SJCRH30 (cell line): ENCODE results near the gene ABCF1. TPM values are rescaled to one million over a fixed set of nuclear protein-coding genes. Genes with fewer than 3 reads are reported as not detected.

Source experiments
- DNase-seq, 2 experiments: peaks; one replicate each; pipeline ENCODE4 v3.0.0-alpha.2; 2015 to 2020
- H3K27ac ChIP-seq: fragments of 250-450 bp; sonication (Bioruptor Pico); 2 replicates; pipeline ENCODE4 v1.5.1; 2020; ENCODE audit warnings: mild to moderate bottlenecking, moderate library complexity
- H3K27me3 ChIP-seq: fragments of 250-450 bp; sonication (Bioruptor Pico); 2 replicates; pipeline ENCODE4 v1.5.1; 2020; ENCODE audit warnings: mild to moderate bottlenecking, moderate library complexity
- H3K36me3 ChIP-seq: fragments of 250-450 bp; sonication (Bioruptor Pico); 2 replicates; pipeline ENCODE4 v1.5.1; 2020; ENCODE audit warnings: mild to moderate bottlenecking, moderate library complexity
- H3K4me1 ChIP-seq: fragments of 250-450 bp; sonication (Bioruptor Pico); 2 replicates; pipeline ENCODE4 v1.5.1; 2020; ENCODE audit warnings: mild to moderate bottlenecking, moderate library complexity
- H3K4me3 ChIP-seq: fragments of 250-450 bp; sonication (Bioruptor Pico); 2 replicates; pipeline ENCODE4 v1.5.1; 2020; ENCODE audit warnings: mild to moderate bottlenecking, moderate library complexity
- H3K9me3 ChIP-seq: fragments of 250-450 bp; sonication (Bioruptor Pico); replicated peaks from 2 replicates; pipeline ENCODE4 v1.5.1; 2020; ENCODE audit warnings: mild to moderate bottlenecking, moderate library complexity
- total RNA-seq: library from RNA; depleted of rRNA; stranded (reverse); fragments of >200 nt; shearing (Covaris generic); gene quantifications from 2 replicates; pipeline ENCODE4 v1.2.3, GENCODE V29; 2014

The ABCF1 gene
- total RNA-seq, 1 experiment from 2014 or later: 74.7 TPM

DNA sequence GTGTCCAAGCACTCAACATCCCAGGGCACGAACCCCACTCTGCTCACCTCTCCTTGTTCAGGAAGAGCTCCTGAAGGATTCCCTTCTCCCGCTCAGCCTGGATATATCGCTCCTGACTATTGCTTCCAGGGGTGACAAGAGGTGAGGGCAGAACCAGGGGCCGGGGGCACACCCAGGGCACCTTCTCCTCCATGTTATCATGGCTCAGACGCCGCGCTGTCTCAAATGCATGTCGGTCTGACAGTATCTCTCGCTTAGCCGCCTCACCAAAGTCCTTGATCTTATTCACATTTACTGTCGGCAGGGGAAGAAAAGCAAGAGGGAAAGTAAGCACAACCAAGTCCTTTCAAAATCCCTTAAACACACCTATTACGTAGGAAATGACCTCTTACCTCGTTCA is 32.7 kb downstream of the ABCF1 start:
- no peak overlapping the region for H3K27ac ChIP-seq
- H3K4me3 ChIP-seq: no peak overlapping the region
- H3K4me1 ChIP-seq: no peaks in the 10 kb centered on the region
- no peak for DNase-seq
- H3K27me3 ChIP-seq: no peaks in the 10 kb centered on the region
- no peaks in the 10 kb centered on the region for H3K9me3 ChIP-seq
- peaks cover 89% of the 10 kb centered on the region for H3K36me3 ChIP-seq

DNA sequence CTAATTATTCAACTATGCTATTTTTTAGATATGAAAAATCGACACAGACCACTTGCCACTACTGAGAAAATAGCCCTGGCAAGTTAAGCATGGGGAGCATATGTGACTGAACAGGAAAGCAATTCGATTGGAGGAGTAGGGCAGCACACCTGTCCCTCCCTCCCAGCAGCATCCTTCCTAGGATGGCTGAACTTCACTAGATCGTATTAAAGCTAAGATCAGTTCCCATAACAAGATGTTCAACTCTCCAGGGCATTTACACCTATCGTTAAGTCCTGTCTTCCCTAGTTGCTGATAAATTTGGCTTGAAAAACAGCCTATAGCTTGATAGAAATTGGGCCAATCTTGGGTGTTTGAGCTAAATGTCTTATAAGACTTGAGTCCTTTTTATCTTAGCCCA is 38.8 kb downstream of the ABCF1 start:
- Histone ChIP-seq H3K27ac (no peak overlapping the region), H3K36me3 (peaks cover 54% of the 10 kb centered on the region), H3K27me3 (no peaks in the 10 kb centered on the region), H3K4me1 (peaks cover 4% of the 10 kb centered on the region; the same call in 1 of the 2 replicates), H3K4me3 (no peak overlapping the region), H3K9me3 (no peaks in the 10 kb centered on the region)
- DNase-seq: no peak

DNA sequence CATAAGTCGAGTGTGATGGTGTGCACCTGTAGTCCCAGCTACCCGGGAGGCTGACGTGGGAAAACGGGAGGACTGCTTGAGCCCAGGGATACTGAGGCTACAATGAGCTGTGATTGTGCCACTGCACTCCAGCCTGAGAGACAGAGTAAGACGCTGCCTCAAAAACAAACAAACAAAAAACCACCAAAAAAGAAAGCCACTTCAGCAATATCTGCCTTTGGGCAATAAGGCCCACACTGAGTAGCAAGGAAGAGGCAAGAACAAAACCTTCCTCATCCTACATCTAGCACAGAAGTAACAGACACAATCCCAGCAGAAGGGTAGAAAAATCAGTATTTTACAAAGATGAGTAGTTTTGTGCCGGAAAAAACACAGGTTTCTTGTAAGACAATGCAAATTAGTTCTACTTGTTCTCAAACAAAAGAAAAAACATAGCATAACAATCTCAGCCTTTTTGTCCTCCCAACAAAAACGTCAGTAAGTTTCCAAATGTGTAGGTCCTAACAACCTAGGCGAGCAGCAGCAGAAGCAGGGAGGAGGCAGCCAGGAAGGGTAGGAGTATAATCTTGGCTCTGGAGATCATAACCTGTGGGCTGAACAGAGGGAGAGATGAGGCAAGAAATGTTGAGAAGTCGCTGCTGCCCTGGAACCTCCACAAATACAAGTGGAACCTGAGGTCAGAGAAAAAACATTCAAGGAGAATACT is 40.1 kb downstream of the ABCF1 start:
- Histone ChIP-seq H3K9me3 (no peaks in the 10 kb centered on the region), H3K4me3 (no peak overlapping the region), H3K4me1 (peaks cover 4% of the 10 kb centered on the region; the same call in 1 of the 2 replicates), H3K27ac (no peak overlapping the region), H3K36me3 (peaks cover 54% of the 10 kb centered on the region), H3K27me3 (no peaks in the 10 kb centered on the region)
- no peak for DNase-seq

DNA sequence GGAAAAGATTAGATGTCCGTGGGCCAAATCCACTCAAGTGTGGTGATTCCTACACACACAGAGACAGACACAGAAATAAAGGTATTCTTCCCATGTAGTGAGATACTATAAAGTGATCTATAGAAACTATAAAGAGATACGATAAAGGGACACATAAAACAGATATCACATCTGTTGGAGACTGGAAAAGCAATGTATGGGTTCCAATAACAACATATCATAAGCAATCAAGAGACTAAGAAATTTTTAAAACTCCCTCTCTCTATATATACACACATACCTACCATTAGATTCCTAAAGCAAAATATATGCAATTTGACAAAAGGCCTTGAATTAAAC is 40.6 kb downstream of the ABCF1 start:
- no peak overlapping the region for H3K27ac ChIP-seq
- no peaks in the 10 kb centered on the region for H3K9me3 ChIP-seq
- peaks cover 4% of the 10 kb centered on the region; the same call in 1 of the 2 replicates for H3K4me1 ChIP-seq
- H3K4me3 ChIP-seq: no peak overlapping the region
- DNase-seq: no peak
- H3K36me3 ChIP-seq: peaks cover 54% of the 10 kb centered on the region
- no peaks in the 10 kb centered on the region for H3K27me3 ChIP-seq

DNA sequence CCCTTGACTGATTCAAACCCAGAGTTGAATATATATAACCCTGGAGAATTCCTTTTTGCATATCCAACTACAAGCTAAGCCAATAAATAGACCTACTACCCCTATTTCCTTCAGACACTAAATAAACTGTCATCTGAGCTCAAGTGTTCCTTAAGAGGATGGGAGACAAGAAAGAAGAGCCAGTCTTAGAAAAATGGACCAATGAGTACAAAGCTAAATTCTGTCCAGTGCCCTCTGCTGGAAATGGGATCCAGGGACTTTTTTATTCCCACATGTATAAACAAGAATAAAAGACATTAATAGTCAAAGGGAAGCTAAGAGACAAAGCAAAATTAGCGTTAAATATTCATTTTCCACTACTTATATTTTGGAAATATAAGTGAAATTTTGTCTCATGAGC is 41.0 kb downstream of the ABCF1 start:
- H3K27me3 ChIP-seq: no peaks in the 10 kb centered on the region
- no peak for DNase-seq
- peaks cover 51% of the 10 kb centered on the region for H3K36me3 ChIP-seq
- peaks cover 4% of the 10 kb centered on the region; the same call in 1 of the 2 replicates for H3K4me1 ChIP-seq
- H3K27ac ChIP-seq: no peak overlapping the region
- no peak overlapping the region for H3K4me3 ChIP-seq
- no peaks in the 10 kb centered on the region for H3K9me3 ChIP-seq

DNA sequence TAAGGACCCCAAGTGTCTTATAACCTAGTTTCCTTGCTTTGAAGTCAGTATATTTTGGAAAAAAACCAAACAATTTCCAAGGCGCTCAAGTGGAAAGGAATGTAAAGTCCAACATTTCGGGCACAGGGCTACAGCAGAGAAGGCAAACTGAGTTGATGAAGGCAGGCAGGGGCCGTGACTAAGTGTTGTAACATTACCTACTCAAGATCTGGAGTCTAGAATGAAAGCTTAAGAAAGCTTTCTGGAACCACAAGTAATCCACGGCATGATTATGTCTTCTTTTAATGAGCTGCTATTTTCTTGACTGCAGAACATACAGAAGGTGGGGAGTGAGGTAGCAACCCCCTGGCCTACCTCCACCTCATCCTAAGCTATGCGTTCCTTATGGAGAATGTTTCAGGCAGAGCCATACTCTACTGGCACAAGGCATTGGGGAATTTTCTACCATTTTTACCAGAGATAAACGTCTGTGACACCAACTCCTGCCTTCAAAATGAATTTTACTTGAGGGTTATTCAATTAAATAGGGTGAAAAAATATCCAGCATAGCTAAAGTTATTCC is 41.5 kb downstream of the ABCF1 start:
- Histone ChIP-seq H3K4me1 (peaks cover 4% of the 10 kb centered on the region; the same call in 1 of the 2 replicates), H3K36me3 (peaks cover 46% of the 10 kb centered on the region), H3K27ac (no peak overlapping the region), H3K9me3 (no peaks in the 10 kb centered on the region), H3K27me3 (no peaks in the 10 kb centered on the region), H3K4me3 (no peak overlapping the region)
- no peak for DNase-seq

DNA sequence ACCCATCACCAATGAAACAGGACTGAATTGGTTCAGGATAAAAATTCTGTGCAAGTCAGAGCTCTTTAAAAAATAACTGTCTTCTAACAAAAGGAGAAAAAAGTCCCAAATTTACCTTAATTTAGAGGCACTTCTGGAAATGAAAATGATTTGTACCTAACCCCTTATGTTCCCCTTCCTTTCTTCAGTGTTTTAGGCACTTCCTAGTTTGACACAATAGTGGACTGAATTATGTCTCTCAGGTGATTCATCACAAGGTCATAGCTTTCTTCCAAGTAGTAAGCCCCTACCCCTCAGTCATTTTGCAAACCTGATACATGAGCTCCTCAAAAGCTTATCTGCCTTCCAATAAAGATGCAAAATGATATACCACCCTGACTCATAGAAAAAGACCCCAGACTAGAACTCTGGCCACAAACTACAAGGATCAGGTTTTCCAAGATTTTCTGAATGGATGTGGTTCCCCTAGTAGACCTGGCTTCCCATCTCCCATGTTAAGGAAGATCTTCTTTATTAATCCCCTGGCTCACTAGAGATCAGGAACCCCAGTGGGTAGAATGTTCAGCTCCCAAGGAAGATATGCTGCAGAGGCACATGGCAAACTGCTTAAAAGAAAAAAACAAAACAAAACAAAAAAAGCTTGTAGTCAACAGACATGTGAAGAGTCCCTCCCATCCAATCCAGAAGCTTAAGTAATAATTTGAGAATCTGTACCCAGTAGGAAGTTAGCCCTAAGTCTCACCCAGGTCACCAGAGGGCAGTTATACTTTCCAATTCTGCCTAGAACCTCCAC is 42.2 kb downstream of the ABCF1 start:
- Histone ChIP-seq H3K27me3 (no peaks in the 10 kb centered on the region), H3K9me3 (no peaks in the 10 kb centered on the region), H3K4me3 (no peak overlapping the region), H3K27ac (no peak overlapping the region), H3K36me3 (peaks cover 42% of the 10 kb centered on the region), H3K4me1 (peaks cover 4% of the 10 kb centered on the region; the same call in 1 of the 2 replicates)
- DNase-seq: no peak

DNA sequence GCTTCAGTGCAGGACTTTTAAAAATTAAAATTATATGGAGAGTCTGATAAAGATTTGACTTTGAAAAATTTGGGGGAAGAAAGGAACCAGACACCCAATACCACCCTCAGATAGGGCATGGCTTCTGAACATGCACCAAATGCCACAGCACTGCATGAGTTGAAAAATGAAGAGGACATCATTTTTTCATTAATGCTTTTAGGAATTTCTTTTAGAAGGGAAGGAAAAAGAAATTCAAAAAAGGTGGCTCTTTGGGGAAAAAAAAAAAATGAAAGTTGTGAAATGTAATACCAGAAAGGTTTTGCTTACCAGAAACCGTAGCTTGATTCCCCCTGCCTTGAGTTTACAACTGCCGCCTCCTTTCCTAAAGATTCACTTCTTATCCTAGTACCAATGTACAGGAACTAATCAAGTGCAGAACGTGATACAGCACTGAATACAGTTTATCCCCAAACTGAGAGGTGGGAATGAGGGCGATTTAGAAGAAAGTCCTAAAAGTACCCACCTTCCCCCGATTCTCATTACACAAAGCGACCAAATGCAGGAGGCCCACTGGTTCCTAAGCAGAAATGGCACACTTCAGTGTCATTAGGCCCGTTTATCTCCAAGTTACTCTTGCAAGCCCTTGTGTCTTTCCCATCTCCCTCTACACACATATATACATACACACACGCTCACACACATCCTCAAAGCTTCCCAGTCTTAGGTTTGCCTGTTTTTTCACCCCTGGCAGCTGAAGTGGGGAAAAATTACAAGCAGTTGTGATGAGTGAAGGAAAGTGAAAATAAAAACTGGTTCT is 43.0 kb downstream of the ABCF1 start:
- H3K27ac ChIP-seq: no peak overlapping the region
- peaks cover 4% of the 10 kb centered on the region; the same call in 1 of the 2 replicates for H3K4me1 ChIP-seq
- no peaks in the 10 kb centered on the region for H3K9me3 ChIP-seq
- H3K36me3 ChIP-seq: peaks cover 34% of the 10 kb centered on the region
- H3K4me3 ChIP-seq: peak overlapping the region; percentile 75; the same call in 1 of the 2 replicates
- no peaks in the 10 kb centered on the region for H3K27me3 ChIP-seq
- no peak for DNase-seq

DNA sequence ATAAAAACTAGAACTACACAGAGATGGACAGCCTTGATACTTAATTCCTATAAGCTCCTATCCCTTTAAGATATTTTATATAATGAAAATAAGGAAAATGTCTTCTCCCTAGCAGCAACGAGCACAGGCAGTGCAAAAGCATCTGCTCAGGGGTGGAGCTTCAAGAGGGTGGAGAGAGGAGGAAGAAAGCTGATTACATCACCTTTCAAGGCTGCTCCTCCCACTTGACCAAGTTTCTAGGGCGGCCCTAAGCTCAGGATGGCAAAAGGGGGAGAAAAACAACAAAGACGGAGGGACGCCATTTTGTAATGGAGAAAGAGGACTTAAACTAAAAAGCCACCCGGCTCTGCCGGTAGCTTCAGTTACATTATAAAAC is 43.6 kb downstream of the ABCF1 start:
- DNase-seq: peak; percentile 90 to 96
- Histone ChIP-seq H3K4me1 (peaks cover 4% of the 10 kb centered on the region; the same call in 1 of the 2 replicates), H3K27ac (peak overlapping the region; percentile 98), H3K27me3 (no peaks in the 10 kb centered on the region), H3K4me3 (peak overlapping the region; percentile 75), H3K9me3 (no peaks in the 10 kb centered on the region), H3K36me3 (peaks cover 29% of the 10 kb centered on the region)

DNA sequence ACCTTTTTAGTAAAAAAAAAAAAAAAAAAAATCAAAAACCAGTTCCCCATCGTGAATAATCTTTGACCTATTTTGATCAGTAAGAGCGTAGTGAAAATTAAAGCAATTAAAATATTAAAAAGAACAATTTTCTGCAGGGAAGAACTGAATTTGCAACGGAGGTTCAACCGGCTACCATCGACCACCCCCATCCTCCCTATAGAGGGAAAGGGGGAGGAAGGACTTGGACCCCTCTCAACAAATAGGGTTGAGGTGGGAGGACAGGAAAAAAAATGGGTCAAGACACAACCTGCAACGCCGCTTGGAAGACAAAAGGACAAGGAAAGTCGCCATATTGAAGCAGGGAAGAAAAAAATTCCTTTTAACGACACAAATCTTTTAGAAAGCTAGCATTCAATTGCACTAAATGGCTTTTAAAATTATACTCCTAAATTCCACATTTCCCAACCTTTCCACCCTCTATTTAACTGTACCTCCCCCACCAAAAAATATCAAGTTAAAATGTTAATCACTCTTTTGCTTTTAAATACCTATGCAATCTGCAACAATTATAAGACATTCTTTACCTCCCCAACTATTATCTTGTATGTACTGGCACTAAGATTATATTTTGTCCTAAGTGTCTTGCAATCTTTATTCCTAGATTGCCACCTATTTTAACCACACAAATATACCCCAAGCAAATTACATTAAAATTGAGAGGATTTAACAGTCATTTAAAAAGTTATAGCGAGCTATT is 44.1 kb downstream of the ABCF1 start:
- peak; percentile 58 to 77 for DNase-seq
- Histone ChIP-seq H3K36me3 (peaks cover 29% of the 10 kb centered on the region), H3K27ac (peak overlapping the region; percentile 98), H3K4me3 (peak overlapping the region; percentile 75), H3K4me1 (peaks cover 4% of the 10 kb centered on the region; the same call in 1 of the 2 replicates), H3K27me3 (no peaks in the 10 kb centered on the region), H3K9me3 (no peaks in the 10 kb centered on the region)

DNA sequence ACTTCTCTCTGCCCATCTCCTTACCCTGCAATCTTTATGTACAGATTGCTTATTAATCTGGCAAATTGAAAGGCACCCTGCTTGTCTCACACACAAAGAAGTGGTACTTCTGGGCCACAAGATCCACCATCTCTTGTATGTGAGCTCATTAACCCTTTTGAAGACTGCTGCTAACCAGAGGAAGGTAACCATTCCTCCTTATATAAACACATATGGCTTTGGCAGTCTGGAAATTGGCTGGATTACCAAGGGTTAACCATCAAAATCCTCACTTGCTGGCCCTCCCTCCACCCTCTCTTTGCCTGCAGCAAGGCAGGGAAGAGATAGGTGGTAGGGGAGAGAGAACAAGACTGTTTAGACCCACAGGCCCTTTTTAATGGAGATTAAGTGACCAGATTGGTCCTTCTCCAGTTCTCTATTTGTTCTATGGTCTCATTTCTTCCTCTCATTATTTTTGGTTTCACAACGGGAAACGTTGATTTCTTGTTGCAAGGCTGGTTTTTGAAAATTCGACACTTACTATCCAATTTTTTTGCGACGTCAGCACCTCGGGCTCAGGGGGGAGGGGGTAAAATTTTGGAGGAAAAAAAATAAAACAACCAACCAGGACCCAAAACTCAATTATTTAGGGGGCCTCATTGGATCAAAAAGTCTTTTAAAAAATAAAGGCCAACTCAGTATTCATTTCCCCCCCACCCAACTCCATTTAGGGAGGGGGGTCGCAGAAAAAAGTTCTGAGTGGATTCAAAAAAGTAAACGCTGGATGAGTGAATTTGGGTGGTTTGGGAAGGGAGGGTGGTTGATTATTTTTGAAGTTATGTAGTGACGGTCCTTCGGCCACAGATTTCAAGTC is 44.9 kb downstream of the ABCF1 start:
- Histone ChIP-seq H3K27ac (peak overlapping the region; percentile 98), H3K4me1 (peaks cover 4% of the 10 kb centered on the region; the same call in 1 of the 2 replicates), H3K4me3 (peak overlapping the region; percentile 75), H3K9me3 (no peaks in the 10 kb centered on the region), H3K27me3 (no peaks in the 10 kb centered on the region), H3K36me3 (peaks cover 29% of the 10 kb centered on the region)
- peak in 1 of 2 experiments; percentile 48 for DNase-seq

DNA sequence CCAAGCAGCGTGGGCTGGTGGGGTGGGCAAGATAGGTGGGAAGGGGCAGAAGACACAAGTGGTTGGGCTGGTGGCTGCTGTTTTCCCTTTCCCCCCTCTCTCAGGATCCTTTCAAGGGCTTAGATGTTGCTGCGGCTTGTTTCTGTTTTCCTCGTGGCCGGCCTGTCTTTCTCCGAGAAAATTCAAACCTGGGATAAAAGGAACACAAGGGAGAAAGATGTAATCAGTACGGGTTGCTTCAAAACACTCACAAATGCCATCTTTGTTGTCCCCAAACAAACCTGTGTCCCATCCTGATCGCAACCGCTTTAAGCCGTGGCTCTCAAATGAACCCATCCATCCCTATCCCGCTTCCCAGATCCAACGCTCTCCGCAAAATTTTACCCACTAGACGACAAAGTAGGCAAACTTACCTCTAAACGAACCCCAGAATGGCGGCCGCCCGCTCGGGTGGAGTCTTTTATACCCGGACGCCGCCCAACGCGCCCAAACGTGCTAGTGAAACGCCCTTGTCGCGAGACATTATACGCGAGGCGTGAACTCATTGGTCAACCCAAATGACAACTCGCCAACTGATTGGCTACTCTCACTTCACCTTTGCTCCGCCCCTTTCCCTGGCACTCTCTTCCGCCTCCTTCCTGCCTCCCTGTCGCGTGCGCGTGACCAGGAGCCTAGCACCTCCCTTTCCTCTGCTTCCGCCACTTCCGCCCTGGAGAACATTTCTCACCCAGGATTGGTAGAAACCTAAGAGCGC is 45.7 kb downstream of the ABCF1 start, which contains the start of gene PPP1R10:
Gene PPP1R10, minus strand, starts transcription at position 433 of the 754 bp plus-strand sequence. CDS start 7,299 bp downstream, outside the sequence.
- H3K9me3 ChIP-seq: no peaks in the 10 kb centered on the region

More for the DNA sequence above, 45.7 kb downstream of the ABCF1 start, which contains the start of gene PPP1R10:
- DNase-seq: peak; percentile 99 to 100
- H3K4me3 ChIP-seq: peak within 1 kb of the TSS; percentile 75
- peaks cover 27% of the 10 kb centered on the region for H3K36me3 ChIP-seq
- peaks cover 4% of the 10 kb centered on the region; the same call in 1 of the 2 replicates for H3K4me1 ChIP-seq
- peak within 1 kb of the TSS; percentile 98 for H3K27ac ChIP-seq
- no peaks in the 10 kb centered on the region for H3K27me3 ChIP-seq
